Ovary (tissue), 3 donors: ENCODE data around the gene TFAP2D.

Experiments used
- CTCF ChIP-seq, 3 donors: fragments of 450-650 bp in 2 of 3; fragments of 200-600 bp in 1 of 3; IDR thresholded peaks; one replicate each; pipeline versions ENCODE4 v1.5.1 to v1.8.0; 2016 to 2022; ENCODE audit warnings: antibody characterized with exemption in 3 of 3, mild to moderate bottlenecking in 1 of 3
- EP300 ChIP-seq: sonication (generic); formaldehyde crosslinking; IDR thresholded peaks from one replicate; pipeline ENCODE4 v1.6.1; 2017; ENCODE audit warnings: antibody characterized with exemption
- POLR2A ChIP-seq: fragments of 450-650 bp; IDR thresholded peaks from one replicate; pipeline ENCODE4 v1.6.1; 2017; ENCODE audit warnings: antibody characterized with exemption, mild to moderate bottlenecking, moderate library complexity
- donor health status: DM: no; HTN: no; CAD: no.

- TF ChIP-seq CTCF (IDR thresholded peaks at IDR 0.05) (no peak), POLR2A (no peak), EP300 (no peak)
Observed at GRCh38 chr6:50681213-50681824, 32.0 kb upstream of the TFAP2D start.
